K562 (cell line): ENCODE results near the gene RPS2. TPM values are rescaled to one million over a fixed set of nuclear protein-coding genes. Genes with fewer than 3 reads are reported as not detected.

ENCODE experiments used
- CHAMP1 ChIP-seq: fragments of 450-650 bp; IDR thresholded peaks from 2 replicates; pipeline ENCODE4 v1.6.1; 2016; ENCODE audit warnings: mild to moderate bottlenecking
- ETS1 ChIP-seq: conservative IDR thresholded peaks from 2 replicates; pipeline ENCODE4 v1.6.1; 2011; ENCODE audit warnings: low read depth, mild to moderate bottlenecking, low read length; ENCODE audit not compliant: control insufficient read depth
- ETV1 ChIP-seq: fragments of 450-650 bp; conservative IDR thresholded peaks from 2 replicates; pipeline ENCODE4 v1.6.1; 2016; ENCODE audit warnings: missing genetic modification characterization, control low read depth, low read depth, missing compliant biosample characterization
- FIP1L1 ChIP-seq: fragments of 200-400 bp; formaldehyde crosslinking; IDR thresholded peaks from 2 replicates; pipeline ENCODE4 v1.6.1; 2018; ENCODE audit warnings: mild to moderate bottlenecking, low read depth, low read length; ENCODE audit not compliant: poor library complexity, severe bottlenecking
- ILK ChIP-seq: fragments of 450-650 bp; IDR thresholded peaks from 2 replicates; pipeline ENCODE4 v1.6.1; 2016; ENCODE audit warnings: missing genetic modification characterization, low read depth, mild to moderate bottlenecking, missing compliant biosample characterization, moderate library complexity, borderline replicate concordance
- RBM22 ChIP-seq: fragments of 200-400 bp; formaldehyde crosslinking; IDR thresholded peaks from 2 replicates; pipeline ENCODE4 v1.6.1; 2018; ENCODE audit warnings: low read length, low read depth; ENCODE audit not compliant: poor library complexity, severe bottlenecking
- SETDB1 ChIP-seq: IDR thresholded peaks from one replicate; pipeline ENCODE4 v1.6.1; 2012; ENCODE audit warnings: low read length, control low read depth, inconsistent platforms
- SMARCE1 ChIP-seq: fragments of 450-650 bp; IDR thresholded peaks from 2 replicates; pipeline ENCODE4 v1.7.1; 2016; ENCODE audit warnings: mild to moderate bottlenecking
- SOX6 ChIP-seq: fragments of 450-650 bp; IDR thresholded peaks from 2 replicates; pipeline ENCODE4 v1.6.1; 2014; ENCODE audit warnings: mild to moderate bottlenecking
- STAT6 ChIP-seq: sonication (generic); formaldehyde crosslinking; IDR thresholded peaks from 2 replicates; pipeline ENCODE4 v1.8.1; 2023; ENCODE audit warnings: mild to moderate bottlenecking, missing genetic modification reagents
- TSHZ1 ChIP-seq: fragments of 250-450 bp; sonication (Bioruptor Pico); IDR thresholded peaks from 2 replicates; pipeline ENCODE4 v1.4.0; 2020; ENCODE audit warnings: mild to moderate bottlenecking, moderate library complexity
- ZNF134 ChIP-seq: fragments of 250-450 bp; sonication (Bioruptor Pico); conservative IDR thresholded peaks from 2 replicates; pipeline ENCODE4 v1.4.0; 2020
- ZNF239 ChIP-seq: fragments of 250-450 bp; sonication (Bioruptor Pico); IDR thresholded peaks from 2 replicates; pipeline ENCODE4 v1.4.0; 2020; ENCODE audit warnings: mild to moderate bottlenecking
- ZNF280A ChIP-seq: fragments of 450-650 bp; IDR thresholded peaks from 2 replicates; pipeline ENCODE4 v1.6.1; 2018; ENCODE audit warnings: mild to moderate bottlenecking, low read depth; ENCODE audit not compliant: partially characterized antibody
- ZNF695 ChIP-seq: fragments of 450-650 bp; formaldehyde crosslinking; IDR thresholded peaks from 2 replicates; pipeline ENCODE4 v1.4.0; 2020; ENCODE audit warnings: mild to moderate bottlenecking, moderate library complexity
- ZNF717 ChIP-seq: fragments of 250-450 bp; sonication (Bioruptor Pico); IDR thresholded peaks from 2 replicates; pipeline ENCODE4 v1.5.0; 2021
- polyA plus RNA-seq, 8 experiments: library from polyadenylated mRNA; depleted of rRNA in 4 of 8; stranded (reverse) in 5 of 8; unstranded in 3 of 8; fragments of >200 nt; fragmentation: Nextera tagmentation in 2 of 8; fragmentation: Illumina TruSeq in 1 of 8; extraction: Ambion mirVana in 2 of 8; extraction: Trizol in 1 of 8; gene quantifications; 2 replicates each; pipeline versions ENCODE4 v1.2.1 to v1.2.3, GENCODE V29; 2011 to 2014; ENCODE audit warnings: inconsistent platforms in 1 of 8, missing spikeins in 1 of 8
- total RNA-seq, 7 experiments: library from RNA; depleted of rRNA in 6 of 7; stranded (reverse); fragments of >200 nt in 6 of 7; fragmentation: Illumina TruSeq in 2 of 7; extraction: Trizol in 2 of 7; gene quantifications; 2 replicates each; pipeline versions ENCODE4 v1.2.1 to v1.2.3, GENCODE V29; 2011 to 2021; ENCODE audit warnings: low replicate concordance in 1 of 7

The RPS2 gene
- total and polyA plus RNA-seq, 9 of the 15 experiments (the other 6 are each of a cell fraction or from before 2014, with no cell fraction given) = 834 to 4,794 (median 3,793) TPM

- TF ChIP-seq ZNF695 = no peak
- TF ChIP-seq ZNF717 (CRISPR knock-in tag) = no peak
- TF ChIP-seq ZNF280A = no peak
- TF ChIP-seq STAT6 (CRISPR knock-in tag) = no peak
- no peak for TF ChIP-seq FIP1L1
- TF ChIP-seq SMARCE1 = 0 out of 2 replicates have a peak, but pooled peaks have one; percentile 11
- TF ChIP-seq SETDB1 = no peak
- 0 out of 2 replicates have a peak, but pooled peaks have one; percentile 2 for TF ChIP-seq ETS1
- TF ChIP-seq ETV1 (tag) = peak; percentile 28; the same call in 1 of the 2 replicates
- no peak for TF ChIP-seq ZNF134 (CRISPR knock-in tag)
- no peak for TF ChIP-seq SOX6
- no peak for TF ChIP-seq ZNF239
- TF ChIP-seq RBM22 = no peak
- no peak for TF ChIP-seq TSHZ1 (CRISPR knock-in tag)
- no peak for TF ChIP-seq ILK
- TF ChIP-seq CHAMP1 = no peak
These were observed 44.1 kb upstream of the RPS2 start (continued) for GRCh38 chr16:2008631-2009163.
